BLaER1 treated with 17β-estradiol and CSF1 and Interleukin-3, amounts not matched to agents 10 nM and 100 nM (cell line): Measurements from ENCODE around the gene B3GNT9.
A peak's percentile ranks its signal among the peaks of the same experiment; 100 is the strongest.

Experiments
- H3K27ac ChIP-seq, 11 experiments: shearing (Covaris generic); formaldehyde crosslinking; 2 replicates each; pipeline ENCODE4 v1.8.1; 2022
- H3K27me3 ChIP-seq, 11 experiments: shearing (Covaris generic); formaldehyde crosslinking; 2 replicates each; pipeline ENCODE4 v1.8.1; 2022
- H3K36me3 ChIP-seq, 11 experiments: shearing (Covaris generic); formaldehyde crosslinking; 2 replicates each; pipeline ENCODE4 v1.8.1; 2022
- H3K4me1 ChIP-seq, 10 experiments: shearing (Covaris generic); formaldehyde crosslinking; 2 replicates each; pipeline ENCODE4 v1.8.1; 2022
- H3K4me2 ChIP-seq, 11 experiments: shearing (Covaris generic); formaldehyde crosslinking; 2 replicates each; pipeline ENCODE4 v1.8.1; 2022
- H3K4me3 ChIP-seq, 10 experiments: shearing (Covaris generic); formaldehyde crosslinking; 2 replicates each; pipeline ENCODE4 v1.8.1; 2022
- H3K9ac ChIP-seq, 11 experiments: shearing (Covaris generic); formaldehyde crosslinking; 2 replicates each; pipeline ENCODE4 v1.8.1; 2022
- H3K9me3 ChIP-seq, 11 experiments: shearing (Covaris generic); formaldehyde crosslinking; replicated peaks in 1 of 11; 2 replicates each; pipeline ENCODE4 v1.8.1; 2022
- H4K20me1 ChIP-seq, 11 experiments: shearing (Covaris generic); formaldehyde crosslinking; 2 replicates each; pipeline ENCODE4 v1.8.1; 2022
- Cebpa-rat ChIP-seq, 11 experiments: shearing (Covaris generic); IDR thresholded peaks; 2 replicates each; pipeline ENCODE4 v1.8.1; 2022

B3GNT9 gene

DNA sequence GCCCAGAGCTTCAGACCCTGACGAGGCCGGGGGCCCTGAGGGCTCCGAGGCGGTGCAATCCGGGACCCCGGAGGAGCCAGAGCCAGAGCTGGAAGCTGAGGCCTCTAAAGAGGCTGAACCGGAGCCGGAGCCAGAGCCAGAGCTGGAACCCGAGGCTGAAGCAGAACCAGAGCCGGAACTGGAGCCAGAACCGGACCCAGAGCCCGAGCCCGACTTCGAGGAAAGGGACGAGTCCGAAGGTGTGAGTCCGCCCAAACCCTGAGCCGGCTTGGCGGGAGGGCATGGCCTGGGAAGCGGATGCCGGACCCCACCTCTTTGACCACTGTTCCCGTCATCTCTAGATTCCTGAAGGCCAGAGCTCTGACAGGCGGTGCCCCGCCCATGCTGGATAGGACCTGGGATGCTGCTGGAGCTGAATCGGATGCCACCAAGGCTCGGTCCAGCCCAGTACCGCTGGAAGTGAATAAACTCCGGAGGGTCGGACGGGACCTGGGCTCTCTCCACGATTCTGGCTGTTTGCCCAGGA, 24.0 kb upstream of the B3GNT9 start:
- Histone ChIP-seq H3K4me2 (peak overlapping the region; percentile 87 to 100 (median 95)), H3K9ac (peak overlapping the region; percentile 57 to 79 (median 67)), H3K4me1 (peaks cover 62 to 90% (median 77%) of the 10 kb centered on the region in 10 experiments), H3K27ac (peak overlapping the region; percentile 18 to 73 (median 65); a peak in 20 of 22 replicates), H3K4me3 (peak overlapping the region; percentile 44 to 69 (median 58)), H3K36me3 (peaks cover 0 to 30% (median 6%) of the 10 kb centered on the region in 11 experiments; a peak in 10 of 22 replicates), H3K27me3 (peaks cover 14 to 28% (median 21%) of the 10 kb centered on the region in 11 experiments; a peak in 20 of 22 replicates), H4K20me1 (peaks cover 11 to 54% (median 51%) of the 10 kb centered on the region in 11 experiments; a peak in 21 of 22 replicates), H3K9me3 (no peaks in the 10 kb centered on the region)
- no peak for TF ChIP-seq Cebpa-rat (IDR thresholded peaks at IDR 0.05)

DNA sequence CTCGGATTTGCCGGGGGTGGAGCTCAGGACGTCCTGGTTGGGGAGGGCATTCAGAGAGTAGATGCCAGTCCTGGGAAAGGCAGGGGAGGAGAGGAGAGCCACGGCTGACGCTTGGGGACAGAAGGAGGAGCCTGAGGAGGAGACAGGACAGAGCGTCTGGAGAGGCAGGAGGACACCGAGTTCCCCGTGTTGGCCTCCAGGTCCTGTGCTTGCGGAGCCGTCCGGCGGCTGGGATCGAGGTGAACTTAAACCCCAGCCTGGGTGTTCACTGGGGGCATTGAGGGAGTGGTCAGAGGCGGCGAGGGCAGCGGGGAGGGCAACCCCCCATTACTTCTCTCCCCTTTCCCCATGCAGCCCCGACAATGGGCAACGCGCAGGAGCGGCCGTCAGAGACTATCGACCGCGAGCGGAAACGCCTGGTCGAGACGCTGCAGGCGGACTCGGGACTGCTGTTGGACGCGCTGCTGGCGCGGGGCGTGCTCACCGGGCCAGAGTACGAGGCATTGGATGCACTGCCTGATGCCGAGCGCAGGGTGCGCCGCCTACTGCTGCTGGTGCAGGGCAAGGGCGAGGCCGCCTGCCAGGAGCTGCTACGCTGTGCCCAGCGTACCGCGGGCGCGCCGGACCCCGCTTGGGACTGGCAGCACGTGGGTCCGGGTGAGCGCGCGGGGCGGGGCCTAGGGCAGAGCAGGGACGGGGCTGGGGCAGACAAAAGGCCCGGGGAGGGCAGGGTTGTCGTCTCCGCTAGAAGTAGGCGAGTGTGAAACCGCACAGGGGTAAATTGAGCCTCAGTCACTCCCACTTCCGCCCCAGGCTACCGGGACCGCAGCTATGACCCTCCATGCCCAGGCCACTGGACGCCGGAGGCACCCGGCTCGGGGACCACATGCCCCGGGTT, 23.3 kb upstream of the B3GNT9 start:
- peak overlapping the region; percentile 44 to 69 (median 58) for H3K4me3 ChIP-seq
- H3K4me2 ChIP-seq: peak overlapping the region; percentile 87 to 100 (median 95)
- H3K4me1 ChIP-seq: peaks cover 63 to 91% (median 80%) of the 10 kb centered on the region in 10 experiments
- H3K9ac ChIP-seq: peak overlapping the region; percentile 57 to 79 (median 67)
- peak overlapping the region; percentile 18 to 73 (median 65); a peak in 21 of 22 replicates for H3K27ac ChIP-seq
- peaks cover 0 to 30% (median 6%) of the 10 kb centered on the region in 11 experiments; a peak in 10 of 22 replicates for H3K36me3 ChIP-seq
- peaks cover 4 to 47% (median 45%) of the 10 kb centered on the region in 11 experiments; a peak in 21 of 22 replicates for H4K20me1 ChIP-seq
- TF ChIP-seq Cebpa-rat (IDR thresholded peaks at IDR 0.05): no peak
- H3K27me3 ChIP-seq: peaks cover 14 to 26% (median 21%) of the 10 kb centered on the region in 11 experiments; a peak in 20 of 22 replicates
- no peaks in the 10 kb centered on the region for H3K9me3 ChIP-seq

DNA sequence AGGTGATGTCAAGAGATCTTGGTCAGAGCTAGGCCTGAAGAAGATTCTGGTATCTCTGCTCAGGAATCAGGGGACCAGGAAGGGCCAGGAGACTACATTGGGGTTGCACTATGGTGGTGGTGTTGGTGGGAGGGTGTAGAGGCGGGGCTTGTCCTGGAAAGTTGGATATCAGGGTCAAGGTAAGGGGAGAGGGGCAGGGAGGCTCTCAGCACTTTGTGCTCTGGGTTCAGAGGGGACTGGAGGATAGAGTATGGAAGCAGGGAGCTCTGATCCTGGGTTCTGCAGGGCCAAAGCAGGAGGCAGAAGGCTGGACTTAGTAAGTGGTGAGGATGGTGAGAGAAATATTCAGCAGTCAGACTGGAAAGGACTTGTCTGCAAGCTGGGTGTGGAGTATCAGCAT, 22.5 kb upstream of the B3GNT9 start:
- H3K9ac ChIP-seq: peak overlapping the region; percentile 57 to 79 (median 67); a peak in 20 of 22 replicates
- peaks cover 9 to 26% (median 21%) of the 10 kb centered on the region in 11 experiments; a peak in 21 of 22 replicates for H3K27me3 ChIP-seq

DNA sequence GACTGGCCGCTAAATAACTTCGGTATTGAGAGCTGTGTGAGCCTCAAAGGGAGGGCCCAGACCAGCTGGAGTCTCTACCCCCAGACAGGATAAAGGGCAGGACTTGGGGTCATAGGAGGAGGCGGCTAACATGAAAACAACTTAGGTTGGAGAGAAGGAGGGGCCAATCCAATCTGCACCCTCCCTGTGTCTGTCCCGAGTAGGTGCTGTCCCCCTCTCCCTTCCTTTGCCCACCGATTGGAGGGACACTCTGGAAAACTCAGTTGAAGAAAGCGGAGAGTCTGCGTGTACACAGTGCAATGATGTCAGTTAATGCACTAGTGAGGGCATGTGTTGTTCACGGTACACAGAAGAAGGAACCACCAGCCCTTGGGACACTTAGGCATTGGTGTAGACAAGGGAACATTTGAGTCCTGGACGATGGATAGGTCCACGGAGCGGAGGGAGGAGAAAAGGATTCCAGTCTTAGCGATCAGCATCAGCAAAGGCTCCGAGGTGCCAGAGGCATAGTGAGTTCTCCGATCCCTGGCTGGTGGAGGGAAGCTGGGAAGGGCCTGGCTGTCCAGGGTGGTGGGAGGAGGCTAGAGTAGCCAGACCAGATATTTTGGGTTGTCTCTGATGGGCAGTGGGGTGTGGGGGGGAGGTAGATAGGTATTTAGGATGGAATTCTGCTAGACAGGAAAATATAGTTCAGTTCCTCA, 20.3 kb upstream of the B3GNT9 start:
- H3K27ac ChIP-seq: peak overlapping the region; percentile 58 to 88 (median 81)

More for the DNA sequence above, 22.5 kb upstream of the B3GNT9 start:
- TF ChIP-seq Cebpa-rat (IDR thresholded peaks at IDR 0.05): no peak
- H4K20me1 ChIP-seq: peaks cover 0 to 41% (median 37%) of the 10 kb centered on the region in 11 experiments; a peak in 21 of 22 replicates
- no peaks in the 10 kb centered on the region for H3K9me3 ChIP-seq
- H3K4me3 ChIP-seq: peak overlapping the region; percentile 44 to 69 (median 58)
- H3K4me2 ChIP-seq: peak overlapping the region; percentile 87 to 100 (median 95)
- peaks cover 0 to 30% (median 6%) of the 10 kb centered on the region in 11 experiments; a peak in 10 of 22 replicates for H3K36me3 ChIP-seq
- peak overlapping the region in 9 of 11 experiments; percentile 45 to 73 (median 67); a peak in 16 of 22 replicates for H3K27ac ChIP-seq
- peaks cover 66 to 89% (median 80%) of the 10 kb centered on the region in 10 experiments for H3K4me1 ChIP-seq

DNA sequence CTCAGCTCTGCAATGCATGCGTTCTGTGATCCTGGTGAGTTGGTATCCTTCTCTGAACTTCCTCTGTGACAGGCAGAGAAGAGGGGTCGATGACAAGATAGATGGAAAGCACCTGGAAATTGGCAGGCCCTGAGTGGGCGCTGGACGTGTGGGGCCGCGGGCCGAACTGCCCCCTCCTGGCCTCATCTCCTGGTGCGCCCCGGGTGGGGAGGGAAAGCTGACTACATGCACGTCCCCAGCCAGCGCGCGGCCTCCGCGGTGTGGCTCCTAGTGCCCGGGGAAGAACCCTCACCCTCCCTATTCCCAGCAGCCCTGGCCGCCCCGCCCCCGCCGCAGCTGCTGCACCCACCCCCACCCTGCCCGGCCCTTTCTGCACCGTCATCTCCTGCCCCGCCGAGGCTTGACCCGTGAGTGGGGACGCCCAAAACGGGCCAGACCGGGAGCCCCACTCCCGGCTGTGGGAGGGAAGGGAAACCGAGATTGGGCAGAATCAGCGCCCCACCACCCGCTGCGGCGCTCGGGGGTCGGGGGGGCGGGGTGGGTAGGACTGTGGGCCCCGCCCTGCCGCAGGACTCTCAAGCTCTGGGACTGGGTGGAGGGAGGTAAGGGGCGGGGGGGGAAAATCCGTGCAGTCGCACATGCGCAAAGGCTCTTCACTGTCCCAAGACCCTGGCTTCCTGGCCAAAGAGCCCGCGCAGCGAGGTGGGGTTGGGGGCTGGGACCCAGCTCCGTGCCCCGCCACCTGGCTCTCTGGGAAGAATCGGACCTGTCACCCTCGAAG, 19.6 kb upstream of the B3GNT9 start, which contains the start of gene NOL3:
TSS of gene NOL3 (plus strand) at position 371 of the 781 bp plus-strand sequence.
- peak within 1 kb of the TSS; percentile 87 to 99 (median 96) for H3K4me2 ChIP-seq
- peaks cover 12 to 43% (median 38%) of the 10 kb centered on the region in 11 experiments for H3K27me3 ChIP-seq
- H3K4me3 ChIP-seq: peak within 1 kb of the TSS; percentile 45 to 69 (median 57)
- peaks cover 0 to 6% (median 0%) of the 10 kb centered on the region in 11 experiments; a peak in 2 of 22 replicates for H3K36me3 ChIP-seq
- peak within 1 kb of the TSS; percentile 58 to 88 (median 81) for H3K27ac ChIP-seq
- peaks cover 59 to 92% (median 66%) of the 10 kb centered on the region in 10 experiments for H3K4me1 ChIP-seq
- TF ChIP-seq Cebpa-rat (IDR thresholded peaks at IDR 0.05): no peak
- H3K9me3 ChIP-seq: no peaks in the 10 kb centered on the region
- H4K20me1 ChIP-seq: peaks cover 0 to 23% (median 13%) of the 10 kb centered on the region in 11 experiments; a peak in 16 of 22 replicates
- peak within 1 kb of the TSS; percentile 64 to 84 (median 78) for H3K9ac ChIP-seq

More for the DNA sequence above, 20.3 kb upstream of the B3GNT9 start:
- peak overlapping the region; percentile 75 to 99 (median 93) for H3K4me2 ChIP-seq
- TF ChIP-seq Cebpa-rat (IDR thresholded peaks at IDR 0.05): no peak
- H4K20me1 ChIP-seq: peaks cover 0 to 26% (median 16%) of the 10 kb centered on the region in 11 experiments; a peak in 15 of 22 replicates
- H3K9ac ChIP-seq: peak overlapping the region; percentile 64 to 84 (median 78)
- no peaks in the 10 kb centered on the region for H3K9me3 ChIP-seq
- H3K36me3 ChIP-seq: peaks cover 0 to 13% (median 0%) of the 10 kb centered on the region in 11 experiments; a peak in 4 of 22 replicates
- H3K27me3 ChIP-seq: peaks cover 5 to 35% (median 30%) of the 10 kb centered on the region in 11 experiments
- peaks cover 63 to 96% (median 72%) of the 10 kb centered on the region in 10 experiments for H3K4me1 ChIP-seq
- peak overlapping the region; percentile 45 to 69 (median 57) for H3K4me3 ChIP-seq

DNA sequence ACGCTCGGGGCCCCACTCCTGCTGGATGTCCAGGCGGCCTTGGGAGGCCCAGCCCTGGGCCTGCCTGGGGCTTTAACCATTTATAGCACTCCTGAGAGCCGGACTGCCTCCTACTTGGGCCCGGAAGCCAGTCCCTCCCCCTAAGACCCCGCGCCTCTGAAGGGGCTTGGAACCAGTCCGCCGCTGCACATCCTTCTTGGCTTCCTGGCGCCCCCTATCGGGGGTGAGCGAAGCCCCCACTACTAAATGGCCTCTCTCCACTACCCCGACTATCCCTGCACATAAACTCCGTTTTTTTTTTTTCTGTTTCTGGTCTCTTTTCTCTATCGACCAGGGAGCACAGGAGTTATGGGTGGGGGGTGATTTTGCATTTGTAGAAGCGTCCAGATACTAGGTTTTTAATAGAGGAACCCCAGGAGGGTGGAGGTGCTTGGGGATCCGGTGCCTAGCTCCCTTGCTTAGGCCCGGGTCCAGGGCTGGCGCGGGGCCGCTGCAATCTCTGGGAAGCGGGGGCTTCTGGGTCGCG, 18.9 kb upstream of the B3GNT9 start:
- Histone ChIP-seq H4K20me1 (peaks cover 0 to 23% (median 13%) of the 10 kb centered on the region in 11 experiments; a peak in 16 of 22 replicates), H3K4me1 (peaks cover 56 to 92% (median 66%) of the 10 kb centered on the region in 10 experiments), H3K9me3 (no peaks in the 10 kb centered on the region), H3K9ac (peak overlapping the region; percentile 61 to 84 (median 78); a peak in 21 of 22 replicates), H3K36me3 (no peaks in the 10 kb centered on the region), H3K27ac (peak overlapping the region; percentile 28 to 88 (median 81); a peak in 20 of 22 replicates), H3K4me2 (peak overlapping the region; percentile 87 to 99 (median 96)), H3K4me3 (peak overlapping the region; percentile 45 to 69 (median 57)), H3K27me3 (peaks cover 19 to 49% (median 44%) of the 10 kb centered on the region in 11 experiments)
- no peak for TF ChIP-seq Cebpa-rat (IDR thresholded peaks at IDR 0.05)

DNA sequence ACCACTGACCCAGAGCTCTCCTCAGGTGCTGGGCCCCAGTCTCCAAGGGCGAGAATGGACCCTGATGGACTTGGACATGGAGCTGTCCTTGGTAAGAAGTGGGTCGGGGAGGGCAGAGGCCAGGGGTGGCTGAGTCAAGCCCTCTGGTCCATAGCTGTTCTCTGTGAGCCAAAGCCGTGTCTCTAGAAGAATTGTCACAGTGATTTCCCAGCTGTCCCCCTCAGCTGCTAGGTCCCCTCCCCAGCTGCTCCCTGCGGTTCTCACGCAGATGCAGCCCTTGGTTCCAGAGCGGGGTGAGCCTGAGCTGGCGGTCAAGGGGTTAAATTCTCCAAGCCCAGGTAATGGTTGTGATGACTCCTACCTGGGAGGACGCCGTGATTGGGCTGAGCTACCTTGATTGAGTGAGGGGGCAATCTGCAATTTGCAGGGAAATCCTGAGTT, 18.2 kb upstream of the B3GNT9 start:
- Histone ChIP-seq H3K27me3 (peaks cover 24 to 56% (median 51%) of the 10 kb centered on the region in 11 experiments), H3K9ac (peak overlapping the region in 1 of 11 experiments; percentile 78; a peak in 1 of 22 replicates), H3K4me1 (peaks cover 52 to 91% (median 65%) of the 10 kb centered on the region in 10 experiments), H3K4me2 (peak overlapping the region; percentile 87 to 99 (median 96)), H4K20me1 (peaks cover 0 to 27% (median 16%) of the 10 kb centered on the region in 11 experiments; a peak in 18 of 22 replicates), H3K36me3 (no peaks in the 10 kb centered on the region), H3K9me3 (no peaks in the 10 kb centered on the region), H3K4me3 (no peak overlapping the region; a peak in 1 of 20 replicates), H3K27ac (peak overlapping the region in 1 of 11 experiments; percentile 73; a peak in 2 of 22 replicates)
- no peak for TF ChIP-seq Cebpa-rat (IDR thresholded peaks at IDR 0.05)
